H9 (cell line): ENCODE results near the gene RNASE7. TPM values are rescaled to one million over a fixed set of nuclear protein-coding genes. Genes with fewer than 3 reads are reported as not detected.

Experiments
- DNase-seq: peaks from one replicate; pipeline ENCODE4 v3.0.0-alpha.2; 2017
- H2AFZ ChIP-seq: one replicate; pipeline ENCODE4 v1.6.1; 2013; ENCODE audit warnings: mild to moderate bottlenecking, low read length, control low read depth, moderate library complexity
- H2AK5ac ChIP-seq: 2 replicates; pipeline ENCODE4 v1.6.1; 2013; ENCODE audit warnings: low read length, control low read depth, mixed read lengths; ENCODE audit not compliant: insufficient read length
- H2BK120ac ChIP-seq: one replicate; pipeline ENCODE4 v1.6.1; 2013; ENCODE audit warnings: low read depth, mild to moderate bottlenecking, low read length, control low read depth, inconsistent platforms; ENCODE audit not compliant: poor library complexity, severe bottlenecking
- H2BK12ac ChIP-seq: 2 replicates; pipeline ENCODE4 v1.6.1; 2013; ENCODE audit warnings: low read length, control low read depth, mixed read lengths, low read depth; ENCODE audit not compliant: insufficient read length
- H2BK15ac ChIP-seq: 2 replicates; pipeline ENCODE4 v1.6.1; 2013; ENCODE audit warnings: low read depth, low read length, control low read depth
- H2BK20ac ChIP-seq: one replicate; pipeline ENCODE4 v1.6.1; 2013; ENCODE audit warnings: low read depth, mild to moderate bottlenecking, low read length, control low read depth, inconsistent platforms; ENCODE audit not compliant: poor library complexity, severe bottlenecking
- H2BK5ac ChIP-seq: 2 replicates; pipeline ENCODE4 v1.6.1; 2013; ENCODE audit warnings: low read length, control low read depth, mixed read lengths; ENCODE audit not compliant: insufficient read length
- H3K14ac ChIP-seq: 2 replicates; pipeline ENCODE4 v1.6.1; 2013; ENCODE audit warnings: low read length, control low read depth; ENCODE audit not compliant: insufficient read depth
- H3K18ac ChIP-seq: 2 replicates; pipeline ENCODE4 v1.6.1; 2013; ENCODE audit warnings: low read depth, mild to moderate bottlenecking, mixed read lengths, low read length, control low read depth; ENCODE audit not compliant: insufficient read length
- H3K23ac ChIP-seq: 2 replicates; pipeline ENCODE4 v1.6.1; 2013; ENCODE audit warnings: low read length, control low read depth, mixed read lengths, low read depth; ENCODE audit not compliant: insufficient read length
- H3K23me2 ChIP-seq: 2 replicates; pipeline ENCODE4 v1.6.1; 2013; ENCODE audit warnings: low read depth, mild to moderate bottlenecking, mixed read lengths, low read length, control low read depth; ENCODE audit not compliant: insufficient read length, poor library complexity, severe bottlenecking
- H3K27ac ChIP-seq: 2 replicates; pipeline ENCODE4 v1.5.1; 2013; ENCODE audit warnings: low read length, control low read depth, mixed read lengths, low read depth; ENCODE audit not compliant: insufficient read length
- H3K27me3 ChIP-seq: 2 replicates; pipeline ENCODE4 v1.6.1; 2013; ENCODE audit warnings: low read length, control low read depth, inconsistent platforms; ENCODE audit not compliant: insufficient read depth
- H3K4ac ChIP-seq: 2 replicates; pipeline ENCODE4 v1.6.1; 2013; ENCODE audit warnings: low read depth, mild to moderate bottlenecking, control low read depth, inconsistent platforms, low read length, moderate library complexity
- H3K4me1 ChIP-seq: 2 replicates; pipeline ENCODE4 v1.6.1; 2013; ENCODE audit warnings: low read length, control low read depth, inconsistent platforms; ENCODE audit not compliant: insufficient read depth
- H3K4me2 ChIP-seq: 2 replicates; pipeline ENCODE4 v1.6.1; 2013; ENCODE audit warnings: low read length, control low read depth, mixed read lengths; ENCODE audit not compliant: insufficient read length, insufficient read depth
- H3K56ac ChIP-seq: 2 replicates; pipeline ENCODE4 v1.6.1; 2013; ENCODE audit warnings: low read depth, mild to moderate bottlenecking, mixed read lengths, low read length, control low read depth; ENCODE audit not compliant: insufficient read length
- H3K79me1 ChIP-seq: 2 replicates; pipeline ENCODE4 v1.6.1; 2013; ENCODE audit warnings: low read depth, mild to moderate bottlenecking, moderate library complexity, low read length, control low read depth, inconsistent platforms; ENCODE audit not compliant: insufficient read depth, poor library complexity, severe bottlenecking
- H3K79me2 ChIP-seq: 2 replicates; pipeline ENCODE4 v1.6.1; 2013; ENCODE audit warnings: low read length, control low read depth, inconsistent platforms; ENCODE audit not compliant: insufficient read depth
- H3K9ac ChIP-seq: 2 replicates; pipeline ENCODE4 v1.6.1; 2013; ENCODE audit warnings: low read length, control low read depth, mixed read lengths; ENCODE audit not compliant: insufficient read length; ENCODE audit errors: extremely low read depth
- H3K9me3 ChIP-seq: one replicate; pipeline ENCODE4 v1.6.1; 2013; ENCODE audit warnings: low read depth, low read length, inconsistent platforms; ENCODE audit not compliant: control insufficient read depth
- H3T11ph ChIP-seq: one replicate; pipeline ENCODE4 v1.6.1; 2013; ENCODE audit warnings: mild to moderate bottlenecking, low read length, control low read depth, inconsistent platforms
- H4K20me1 ChIP-seq: one replicate; pipeline ENCODE4 v1.6.1; 2013; ENCODE audit not compliant: control insufficient read depth, insufficient read length, insufficient read depth
- H4K5ac ChIP-seq: 2 replicates; pipeline ENCODE4 v1.6.1; 2013; ENCODE audit warnings: low read depth, mild to moderate bottlenecking, mixed read lengths, low read length, control low read depth; ENCODE audit not compliant: insufficient read length
- H4K8ac ChIP-seq: replicated peaks from 2 replicates; pipeline ENCODE4 v1.6.1; 2013; ENCODE audit warnings: low read length, control low read depth, mixed read lengths, low read depth; ENCODE audit not compliant: insufficient read length
- H4K91ac ChIP-seq: 2 replicates; pipeline ENCODE4 v1.6.1; 2013; ENCODE audit warnings: low read depth, mild to moderate bottlenecking, moderate library complexity, mixed read lengths, low read length, control low read depth; ENCODE audit not compliant: insufficient read length
- H3K27ac Mint-ChIP-seq, 3 experiments: 2 replicates in 2 of 3; 3 replicates in 1 of 3; pipeline ENCODE4 v1.8.0; 2020 to 2021; ENCODE audit warnings: mixed read lengths in 3 of 3, mild to moderate bottlenecking in 1 of 3, moderate library complexity in 1 of 3
- H3K27me3 Mint-ChIP-seq: 2 replicates; pipeline ENCODE4 v1.8.0; 2021; ENCODE audit warnings: low read depth, mild to moderate bottlenecking, moderate library complexity, mixed read lengths
- H3K36me3 Mint-ChIP-seq, 3 experiments: 2 replicates in 2 of 3; 3 replicates in 1 of 3; pipeline ENCODE4 v1.8.0; 2020 to 2021; ENCODE audit warnings: low read depth in 3 of 3, mixed read lengths in 3 of 3; ENCODE audit not compliant: insufficient read depth in 1 of 3
- H3K4me1 Mint-ChIP-seq, 2 experiments: 2 replicates each; pipeline ENCODE4 v1.8.0; 2020; ENCODE audit warnings: mixed read lengths in 2 of 2
- H3K4me3 Mint-ChIP-seq, 2 experiments: 2 replicates in 1 of 2; 3 replicates in 1 of 2; pipeline ENCODE4 v1.8.0; 2020 to 2021; ENCODE audit warnings: mild to moderate bottlenecking in 2 of 2, mixed read lengths in 2 of 2, moderate library complexity in 1 of 2
- H3K9me3 Mint-ChIP-seq, 2 experiments: 2 replicates in 1 of 2; 3 replicates in 1 of 2; pipeline ENCODE4 v1.8.0; 2020; ENCODE audit warnings: mild to moderate bottlenecking in 2 of 2, mixed read lengths in 2 of 2, moderate library complexity in 1 of 2
- CTCF ChIP-seq: fragments of 200-600 bp; sonication (generic); conservative IDR thresholded peaks from 3 replicates; pipeline ENCODE4 v1.8.0; 2021; ENCODE audit warnings: antibody characterized with exemption, mild to moderate bottlenecking
- WGBS: extraction: QIAGEN DNeasy Blood & Tissue Kit; methylation state at CpG from one replicate; pipeline ENCODE4 v1.1.7; 2013; ENCODE audit warnings: missing lambda C conversion rate, low lambda C conversion rate, mixed read lengths; ENCODE audit not compliant: insufficient read length; ENCODE audit errors: extremely low coverage; 5-methylcytosine and 5-hydroxymethylcytosine counted together
- total RNA-seq: library from RNA; stranded (reverse); gene quantifications from 2 replicates; pipeline ENCODE4 v1.2.1, GENCODE V29; 2021

The RNASE7 gene
- total RNA-seq, 1 experiment from 2014 or later = not detected

- Mint-ChIP-seq H3K36me3 (no peaks in the 10 kb centered on the region), H3K27ac (no peak overlapping the region), H3K9me3 (no peaks in the 10 kb centered on the region), H3K4me3 (no peak overlapping the region), H3K4me1 (peaks cover 15 to 18% of the 10 kb centered on the region in 2 experiments), H3K27me3 (peaks cover 1% of the 10 kb centered on the region; the same call in 1 of the 2 replicates)
- no peak overlapping the region for H2BK120ac ChIP-seq
- no peak overlapping the region for H3K18ac ChIP-seq
- no peaks in the 10 kb centered on the region for H3K27me3 ChIP-seq
- H2BK20ac ChIP-seq = no peak overlapping the region
- no peak overlapping the region for H2BK5ac ChIP-seq
- no peak overlapping the region for H3K4ac ChIP-seq
- no peaks in the 10 kb centered on the region for H3K79me1 ChIP-seq
- H3K4me1 ChIP-seq = no peaks in the 10 kb centered on the region; the same call in 1 of the 2 replicates
- no peak overlapping the region for H4K8ac ChIP-seq
- no peak overlapping the region for H3K56ac ChIP-seq
- no peaks in the 10 kb centered on the region for H4K20me1 ChIP-seq
- no peak overlapping the region for H2BK15ac ChIP-seq
- WGBS = no CpG with 5 or more reads among the region's 5 CpGs
- no peaks in the 10 kb centered on the region for H3K79me2 ChIP-seq
- H3T11ph ChIP-seq = no peak overlapping the region
- H3K23ac ChIP-seq = no peak overlapping the region
- TF ChIP-seq CTCF = no peak
- H3K9me3 ChIP-seq = no peaks in the 10 kb centered on the region
- no peak overlapping the region for H3K9ac ChIP-seq
- no peak overlapping the region for H2AFZ ChIP-seq
- no peak overlapping the region for H2AK5ac ChIP-seq
- H2BK12ac ChIP-seq = no peak overlapping the region
- no peak overlapping the region for H3K27ac ChIP-seq
- no peak overlapping the region for H3K14ac ChIP-seq
- no peak for DNase-seq
- H4K5ac ChIP-seq = no peak overlapping the region
- no peak overlapping the region for H3K4me2 ChIP-seq
- no peaks in the 10 kb centered on the region for H3K23me2 ChIP-seq
- no peak overlapping the region for H4K91ac ChIP-seq
Measured at GRCh38 chr14:21058903-21059302, 16.7 kb downstream of the RNASE7 start.
